ENCODE measurements around the gene ADCY5.

DNA sequence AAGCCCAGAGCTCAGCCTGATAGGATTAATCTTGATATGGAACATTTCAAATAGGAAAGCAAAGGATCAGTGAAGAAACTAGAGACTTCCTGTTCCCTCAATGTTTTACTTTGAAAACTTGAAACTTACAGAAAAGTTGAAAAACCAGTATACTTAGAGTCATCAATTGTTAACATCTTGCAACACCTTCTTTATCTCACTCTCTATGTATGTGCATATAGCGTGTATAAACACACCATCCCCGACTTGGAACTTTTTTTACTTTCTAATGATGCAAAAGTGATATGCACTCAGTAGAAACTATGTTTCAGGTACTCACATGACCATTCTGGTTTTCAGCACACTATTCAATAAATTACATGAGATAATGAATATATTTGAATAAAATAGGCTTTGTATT lies 186.7 kb downstream of the ADCY5 start:
- TF ChIP-seq, protein P1, sequence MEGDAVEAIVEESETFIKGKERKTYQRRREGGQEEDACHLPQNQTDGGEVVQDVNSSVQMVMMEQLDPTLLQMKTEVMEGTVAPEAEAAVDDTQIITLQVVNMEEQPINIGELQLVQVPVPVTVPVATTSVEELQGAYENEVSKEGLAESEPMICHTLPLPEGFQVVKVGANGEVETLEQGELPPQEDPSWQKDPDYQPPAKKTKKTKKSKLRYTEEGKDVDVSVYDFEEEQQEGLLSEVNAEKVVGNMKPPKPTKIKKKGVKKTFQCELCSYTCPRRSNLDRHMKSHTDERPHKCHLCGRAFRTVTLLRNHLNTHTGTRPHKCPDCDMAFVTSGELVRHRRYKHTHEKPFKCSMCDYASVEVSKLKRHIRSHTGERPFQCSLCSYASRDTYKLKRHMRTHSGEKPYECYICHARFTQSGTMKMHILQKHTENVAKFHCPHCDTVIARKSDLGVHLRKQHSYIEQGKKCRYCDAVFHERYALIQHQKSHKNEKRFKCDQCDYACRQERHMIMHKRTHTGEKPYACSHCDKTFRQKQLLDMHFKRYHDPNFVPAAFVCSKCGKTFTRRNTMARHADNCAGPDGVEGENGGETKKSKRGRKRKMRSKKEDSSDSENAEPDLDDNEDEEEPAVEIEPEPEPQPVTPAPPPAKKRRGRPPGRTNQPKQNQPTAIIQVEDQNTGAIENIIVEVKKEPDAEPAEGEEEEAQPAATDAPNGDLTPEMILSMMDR (IDR thresholded peaks at IDR 0.05; ENCODE audit: low read length) = no peak
- TF ChIP-seq EZH2 (IDR thresholded peaks at IDR 0.05; ENCODE audit: borderline replicate concordance, low read length) = no peak

Data from OCI-LY1 (cell line).